ENCODE results near the gene NGRN.

- TF ChIP-seq POLR2A (IDR thresholded peaks at IDR 0.05): no peak
- TF ChIP-seq, protein P1, sequence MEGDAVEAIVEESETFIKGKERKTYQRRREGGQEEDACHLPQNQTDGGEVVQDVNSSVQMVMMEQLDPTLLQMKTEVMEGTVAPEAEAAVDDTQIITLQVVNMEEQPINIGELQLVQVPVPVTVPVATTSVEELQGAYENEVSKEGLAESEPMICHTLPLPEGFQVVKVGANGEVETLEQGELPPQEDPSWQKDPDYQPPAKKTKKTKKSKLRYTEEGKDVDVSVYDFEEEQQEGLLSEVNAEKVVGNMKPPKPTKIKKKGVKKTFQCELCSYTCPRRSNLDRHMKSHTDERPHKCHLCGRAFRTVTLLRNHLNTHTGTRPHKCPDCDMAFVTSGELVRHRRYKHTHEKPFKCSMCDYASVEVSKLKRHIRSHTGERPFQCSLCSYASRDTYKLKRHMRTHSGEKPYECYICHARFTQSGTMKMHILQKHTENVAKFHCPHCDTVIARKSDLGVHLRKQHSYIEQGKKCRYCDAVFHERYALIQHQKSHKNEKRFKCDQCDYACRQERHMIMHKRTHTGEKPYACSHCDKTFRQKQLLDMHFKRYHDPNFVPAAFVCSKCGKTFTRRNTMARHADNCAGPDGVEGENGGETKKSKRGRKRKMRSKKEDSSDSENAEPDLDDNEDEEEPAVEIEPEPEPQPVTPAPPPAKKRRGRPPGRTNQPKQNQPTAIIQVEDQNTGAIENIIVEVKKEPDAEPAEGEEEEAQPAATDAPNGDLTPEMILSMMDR (IDR thresholded peaks at IDR 0.05): no peak
Measured at GRCh38 chr15:90228960-90229359, 36.5 kb upstream of the NGRN start.
